HL-60 (cell line): ENCODE data around the gene CMIP.

Source experiments
- DNase-seq, 2 experiments: peaks; one replicate each; pipeline ENCODE4 v3.0.0-alpha.2; 2010 to 2020; ENCODE audit warnings: low read depth in 1 of 2, low spot score in 1 of 2
- H3K27ac ChIP-seq: fragments of 250-450 bp; sonication (Bioruptor Pico); replicated peaks from 2 replicates; pipeline ENCODE4 v1.5.1; 2020; ENCODE audit warnings: mild to moderate bottlenecking, moderate library complexity
- H3K27me3 ChIP-seq: fragments of 250-450 bp; sonication (Bioruptor Pico); 2 replicates; pipeline ENCODE4 v1.5.1; 2021; ENCODE audit warnings: mild to moderate bottlenecking, moderate library complexity; ENCODE audit not compliant: insufficient read depth, poor library complexity, severe bottlenecking
- H3K4me3 ChIP-seq: replicated peaks from 2 replicates; pipeline ENCODE4 v1.5.1; 2011; ENCODE audit warnings: mild to moderate bottlenecking, control low read depth, low read length; ENCODE audit not compliant: insufficient read depth
- GABPA ChIP-seq: IDR thresholded peaks from 2 replicates; pipeline ENCODE4 v1.6.1; 2012; ENCODE audit warnings: low read depth
- POLR2AphosphoS5 ChIP-seq: IDR thresholded peaks from 2 replicates; pipeline ENCODE4 v1.6.1; 2012; ENCODE audit warnings: low read depth
- SPI1 ChIP-seq: IDR thresholded peaks from 2 replicates; pipeline ENCODE4 v1.6.1; 2012; ENCODE audit warnings: low read depth, mild to moderate bottlenecking, borderline replicate concordance
- TF ChIP-seq, protein P1 (sequence below): IDR thresholded peaks from 2 replicates; pipeline ENCODE4 v1.6.1; 2012; ENCODE audit warnings: low read depth; ENCODE audit not compliant: insufficient replicate concordance
- TF ChIP-seq, protein P2 (sequence below): IDR thresholded peaks from one replicate; pipeline ENCODE4 v1.5.1; 2011; ENCODE audit warnings: low read length, control low read depth, inconsistent platforms; ENCODE audit not compliant: insufficient read depth

CMIP gene

GRCh38 chr16:81693744-81694303 is 249.2 kb downstream of the CMIP start:
- Histone ChIP-seq H3K27me3 (no peaks in the 10 kb centered on the region), H3K4me3 (no peak overlapping the region), H3K27ac (no peak overlapping the region)
- DNase-seq: no peak
- TF ChIP-seq, protein P1, sequence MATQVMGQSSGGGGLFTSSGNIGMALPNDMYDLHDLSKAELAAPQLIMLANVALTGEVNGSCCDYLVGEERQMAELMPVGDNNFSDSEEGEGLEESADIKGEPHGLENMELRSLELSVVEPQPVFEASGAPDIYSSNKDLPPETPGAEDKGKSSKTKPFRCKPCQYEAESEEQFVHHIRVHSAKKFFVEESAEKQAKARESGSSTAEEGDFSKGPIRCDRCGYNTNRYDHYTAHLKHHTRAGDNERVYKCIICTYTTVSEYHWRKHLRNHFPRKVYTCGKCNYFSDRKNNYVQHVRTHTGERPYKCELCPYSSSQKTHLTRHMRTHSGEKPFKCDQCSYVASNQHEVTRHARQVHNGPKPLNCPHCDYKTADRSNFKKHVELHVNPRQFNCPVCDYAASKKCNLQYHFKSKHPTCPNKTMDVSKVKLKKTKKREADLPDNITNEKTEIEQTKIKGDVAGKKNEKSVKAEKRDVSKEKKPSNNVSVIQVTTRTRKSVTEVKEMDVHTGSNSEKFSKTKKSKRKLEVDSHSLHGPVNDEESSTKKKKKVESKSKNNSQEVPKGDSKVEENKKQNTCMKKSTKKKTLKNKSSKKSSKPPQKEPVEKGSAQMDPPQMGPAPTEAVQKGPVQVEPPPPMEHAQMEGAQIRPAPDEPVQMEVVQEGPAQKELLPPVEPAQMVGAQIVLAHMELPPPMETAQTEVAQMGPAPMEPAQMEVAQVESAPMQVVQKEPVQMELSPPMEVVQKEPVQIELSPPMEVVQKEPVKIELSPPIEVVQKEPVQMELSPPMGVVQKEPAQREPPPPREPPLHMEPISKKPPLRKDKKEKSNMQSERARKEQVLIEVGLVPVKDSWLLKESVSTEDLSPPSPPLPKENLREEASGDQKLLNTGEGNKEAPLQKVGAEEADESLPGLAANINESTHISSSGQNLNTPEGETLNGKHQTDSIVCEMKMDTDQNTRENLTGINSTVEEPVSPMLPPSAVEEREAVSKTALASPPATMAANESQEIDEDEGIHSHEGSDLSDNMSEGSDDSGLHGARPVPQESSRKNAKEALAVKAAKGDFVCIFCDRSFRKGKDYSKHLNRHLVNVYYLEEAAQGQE: no peak

DNA sequence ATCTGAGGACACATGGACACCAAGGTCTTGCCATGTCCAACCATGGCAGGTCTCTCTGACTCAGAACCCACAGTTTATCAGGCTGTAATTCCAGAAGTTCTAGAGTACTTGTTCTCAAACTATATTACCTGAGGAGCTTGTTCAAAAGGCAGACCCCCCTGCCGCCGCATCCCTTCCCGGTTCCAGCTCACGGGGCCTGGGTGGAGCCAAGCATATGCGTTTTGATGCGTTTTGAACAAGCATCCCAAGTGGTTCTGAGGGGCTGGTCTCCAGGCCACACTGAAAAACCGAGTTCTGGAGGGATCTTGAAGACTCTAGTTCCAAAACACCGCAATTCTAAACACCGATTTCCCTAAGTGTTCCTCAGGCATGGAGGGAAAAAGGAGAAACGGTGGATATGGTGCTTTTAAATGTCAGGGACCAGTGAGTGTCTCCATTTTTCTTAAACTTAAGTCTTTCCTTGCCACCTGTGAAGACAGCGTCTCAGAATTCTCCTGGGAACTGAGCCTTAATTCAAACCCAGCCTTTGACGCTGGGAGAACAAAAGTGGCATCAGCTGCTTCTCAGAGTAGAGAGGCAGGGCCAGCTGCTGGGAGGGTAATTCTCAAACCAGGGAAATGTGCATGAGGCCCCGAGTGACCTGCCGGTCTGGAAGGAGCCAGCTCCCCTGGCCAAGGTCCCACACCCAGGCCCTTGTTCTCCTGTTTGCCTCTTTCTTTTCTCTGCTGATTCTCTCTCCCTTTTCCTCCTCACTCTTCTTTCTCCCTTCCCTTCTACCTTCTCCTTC is 250.1 kb downstream of the CMIP start:
- Histone ChIP-seq H3K27ac (no peak overlapping the region), H3K4me3 (no peak overlapping the region), H3K27me3 (no peaks in the 10 kb centered on the region)
- DNase-seq: no peak
- TF ChIP-seq GABPA (no peak), POLR2AphosphoS5 (no peak), SPI1 (no peak)
- TF ChIP-seq, protein P2, sequence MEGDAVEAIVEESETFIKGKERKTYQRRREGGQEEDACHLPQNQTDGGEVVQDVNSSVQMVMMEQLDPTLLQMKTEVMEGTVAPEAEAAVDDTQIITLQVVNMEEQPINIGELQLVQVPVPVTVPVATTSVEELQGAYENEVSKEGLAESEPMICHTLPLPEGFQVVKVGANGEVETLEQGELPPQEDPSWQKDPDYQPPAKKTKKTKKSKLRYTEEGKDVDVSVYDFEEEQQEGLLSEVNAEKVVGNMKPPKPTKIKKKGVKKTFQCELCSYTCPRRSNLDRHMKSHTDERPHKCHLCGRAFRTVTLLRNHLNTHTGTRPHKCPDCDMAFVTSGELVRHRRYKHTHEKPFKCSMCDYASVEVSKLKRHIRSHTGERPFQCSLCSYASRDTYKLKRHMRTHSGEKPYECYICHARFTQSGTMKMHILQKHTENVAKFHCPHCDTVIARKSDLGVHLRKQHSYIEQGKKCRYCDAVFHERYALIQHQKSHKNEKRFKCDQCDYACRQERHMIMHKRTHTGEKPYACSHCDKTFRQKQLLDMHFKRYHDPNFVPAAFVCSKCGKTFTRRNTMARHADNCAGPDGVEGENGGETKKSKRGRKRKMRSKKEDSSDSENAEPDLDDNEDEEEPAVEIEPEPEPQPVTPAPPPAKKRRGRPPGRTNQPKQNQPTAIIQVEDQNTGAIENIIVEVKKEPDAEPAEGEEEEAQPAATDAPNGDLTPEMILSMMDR: no peak
- TF ChIP-seq, protein P1: no peak

GRCh38 chr16:81695321-81696165 is 250.9 kb downstream of the CMIP start:
- Histone ChIP-seq H3K27me3 (no peaks in the 10 kb centered on the region), H3K4me3 (no peak overlapping the region), H3K27ac (no peak overlapping the region)
- DNase-seq: no peak
- TF ChIP-seq, protein P1: no peak
- no peak for TF ChIP-seq POLR2AphosphoS5
- TF ChIP-seq, protein P2: no peak
- TF ChIP-seq GABPA: no peak
- TF ChIP-seq SPI1: no peak
